Measurements from ENCODE around the gene RSKR.
A peak's percentile ranks its signal among the peaks of the same experiment; 100 is the strongest.
"Not testable (repeated sequence)": the region's sequence is repeated elsewhere in the genome, so short reads cannot be mapped to it uniquely, and the experiment has no call there.

The RSKR gene

DNA sequence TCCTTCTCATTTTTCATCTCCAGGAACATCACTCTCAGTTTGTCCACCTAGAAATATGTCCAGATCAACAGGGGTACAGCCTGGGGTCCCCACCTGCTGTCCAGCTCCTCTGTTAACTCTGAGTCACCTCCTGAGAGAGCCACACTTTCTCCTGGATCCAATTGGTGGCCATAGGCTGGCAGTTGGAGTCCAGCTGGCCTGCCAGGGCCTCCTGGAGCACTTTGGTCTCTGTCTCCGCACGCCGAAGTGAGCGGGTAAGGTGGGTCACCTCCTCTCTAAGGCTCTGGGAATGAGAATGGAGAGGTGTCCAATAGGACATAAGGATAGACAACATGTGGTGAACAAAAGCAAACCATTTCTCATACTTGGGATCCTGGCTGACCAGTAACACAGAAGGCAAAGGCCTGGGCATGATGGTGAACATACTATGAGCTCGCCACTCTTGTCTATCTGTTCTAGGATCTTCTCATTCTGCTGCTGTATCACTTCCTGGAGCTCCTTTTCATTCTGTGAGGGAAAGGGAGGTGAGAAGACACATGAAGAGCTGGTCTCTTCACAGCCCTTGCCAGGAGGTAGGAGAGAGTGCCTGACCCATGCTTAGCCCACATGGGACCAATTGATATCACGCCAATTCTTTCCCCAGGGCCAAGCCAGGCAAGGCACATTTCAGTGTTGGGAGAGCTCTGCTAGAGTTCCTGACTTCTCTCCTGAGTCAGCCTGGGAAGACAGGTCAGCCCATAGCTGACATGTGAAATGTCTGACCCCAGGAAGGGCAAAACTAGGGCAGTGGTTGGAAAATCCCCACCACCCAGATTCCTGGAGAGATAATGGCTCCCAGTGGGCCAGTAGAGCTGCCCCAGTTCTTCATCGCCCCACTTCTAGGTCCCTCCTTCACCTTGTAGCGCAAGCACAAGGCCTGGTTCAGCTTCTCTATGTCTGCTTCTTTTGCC, 35.5 kb downstream of the RSKR start:
- DNase-seq (ENCODE audit: low read depth) = no peak

GRCh38 chr17:28577466-28577824, 36.5 kb downstream of the RSKR start:
- no peak for DNase-seq (ENCODE audit: low read depth)

GRCh38 chr17:28576758-28577465, 37.1 kb downstream of the RSKR start, which contains the start of gene ALDOC:
Gene ALDOC, minus strand, starts transcription at chr17:28576895. Its CDS starts 1,363 bp downstream, at chr17:28575532.
- peak; percentile 93 for DNase-seq (ENCODE audit: low read depth)

DNA sequence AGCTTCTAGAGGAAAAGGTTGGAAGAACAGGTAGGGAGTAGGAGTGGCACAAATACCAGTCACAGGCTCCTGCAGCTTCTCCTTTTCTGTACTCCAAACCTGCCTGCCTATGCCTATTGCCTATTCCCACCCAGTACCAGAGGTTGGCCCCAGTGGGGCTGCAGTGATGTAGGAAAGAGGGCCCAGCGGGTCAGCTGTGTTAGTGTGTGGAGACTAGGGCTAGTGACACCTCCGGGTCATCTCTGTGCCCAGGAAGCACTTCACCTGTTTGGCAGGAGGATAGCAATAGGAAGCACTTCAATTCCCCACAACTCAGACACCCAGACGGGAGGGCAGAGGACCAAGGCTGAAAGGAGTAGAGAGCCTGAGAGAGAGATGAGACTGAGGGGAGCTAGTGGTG, 38.0 kb downstream of the RSKR start:
- DNase-seq (ENCODE audit: low read depth) = not testable (repeated sequence)

DNA sequence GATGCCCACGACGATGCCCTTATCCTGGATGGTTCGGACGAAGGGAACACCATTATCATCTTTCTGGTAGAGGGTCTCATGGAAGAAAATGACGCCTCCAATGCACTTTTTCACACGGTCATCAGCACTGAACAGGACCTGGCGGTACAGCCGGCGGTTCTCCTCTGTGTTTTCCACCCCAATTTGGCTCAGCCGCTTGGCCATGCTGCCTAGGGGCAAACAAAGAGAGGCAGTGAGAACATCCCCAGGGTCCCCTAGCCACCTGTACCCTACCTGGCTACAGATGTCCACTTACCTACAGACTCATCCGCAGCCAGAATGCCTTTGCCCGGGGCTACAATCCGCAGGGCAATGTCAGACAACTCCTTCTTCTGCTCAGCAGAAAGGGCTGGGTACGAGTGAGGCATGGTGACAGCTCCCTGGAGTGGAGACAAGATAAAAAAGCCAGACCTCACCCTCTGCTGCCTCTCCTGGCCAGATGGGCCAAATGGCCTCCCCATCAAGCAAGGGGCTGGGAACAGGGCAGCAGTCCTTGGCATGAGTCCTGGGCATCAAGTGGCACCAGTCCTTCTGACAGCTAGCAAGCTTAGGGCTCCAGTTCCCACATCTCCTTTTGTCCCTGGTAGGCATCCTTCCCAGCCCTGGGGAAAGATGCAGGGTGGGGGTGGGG, 38.7 kb downstream of the RSKR start:
- no peak for DNase-seq (ENCODE audit: low read depth)

DNA sequence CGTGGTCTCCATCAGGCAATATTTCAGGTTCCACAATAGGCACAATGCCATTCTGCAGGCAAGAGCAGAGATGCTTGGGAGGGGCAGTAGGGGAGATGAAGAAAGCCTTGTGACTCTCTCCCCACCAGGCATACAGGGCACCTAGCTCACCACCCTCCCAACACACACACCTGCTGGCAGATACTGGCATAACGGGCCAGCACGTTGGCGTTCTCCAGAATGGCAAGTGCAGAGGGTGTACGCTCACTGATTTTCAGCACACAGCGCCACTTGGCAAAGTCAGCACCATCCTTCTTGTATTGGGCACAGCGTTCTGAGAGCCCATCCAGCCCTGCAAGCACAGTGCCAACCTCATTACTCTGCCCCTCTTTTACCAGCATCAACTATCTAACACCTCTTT, 39.5 kb downstream of the RSKR start:
- DNase-seq (ENCODE audit: low read depth) = no peak

DNA sequence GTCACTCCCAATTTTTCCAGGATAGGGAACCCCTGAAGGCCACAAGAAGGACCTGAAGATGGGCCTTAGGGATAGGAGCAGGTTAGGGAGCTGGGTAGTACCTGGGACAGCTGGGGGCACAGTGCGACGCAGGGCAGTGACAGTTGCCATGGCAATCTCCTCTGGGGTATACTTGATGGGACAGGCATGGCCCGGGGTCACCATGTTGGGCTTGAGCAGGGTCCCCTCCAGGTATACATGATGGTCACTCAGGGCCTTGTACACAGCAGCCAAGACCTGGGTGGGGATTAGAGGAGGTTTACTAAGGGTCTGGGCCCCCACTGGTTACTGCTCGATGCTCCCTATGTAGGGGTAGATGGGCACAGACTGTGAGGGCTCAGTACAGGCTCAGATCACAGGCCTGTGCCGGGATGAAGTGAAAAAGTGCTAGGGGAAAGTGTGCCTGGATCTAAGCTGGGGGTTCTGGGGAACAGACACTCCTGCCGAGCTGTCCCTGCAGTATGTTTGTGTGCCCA, 40.0 kb downstream of the RSKR start:
- DNase-seq (ENCODE audit: low read depth) = no peak

DNA sequence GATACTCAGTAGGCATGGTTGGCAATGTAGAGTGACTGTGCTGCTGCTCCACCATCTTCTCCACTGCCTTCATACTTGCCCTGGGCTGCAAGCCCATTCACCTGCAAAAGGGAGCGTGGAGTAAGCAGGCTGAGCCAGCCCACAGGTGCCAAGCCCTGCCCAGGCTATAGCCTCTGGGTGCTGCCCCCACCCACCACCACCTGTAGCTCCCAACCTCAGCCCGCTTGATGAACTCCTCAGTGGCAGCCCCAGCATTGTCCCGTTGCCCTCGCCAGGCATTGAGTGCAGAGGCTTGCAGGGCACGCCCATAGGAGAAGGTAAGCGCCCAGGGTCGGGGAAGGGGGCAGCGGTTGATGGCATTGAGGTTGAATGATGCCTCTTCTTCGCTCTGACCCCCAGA, 40.5 kb downstream of the RSKR start:
- no peak for DNase-seq (ENCODE audit: low read depth)

GRCh38 chr17:28573040-28573380, 41.0 kb downstream of the RSKR start:
- DNase-seq (ENCODE audit: low read depth) = no peak

- no peak for DNase-seq (ENCODE audit: low read depth)
Measured at GRCh38 chr17:28572259-28573039, 41.5 kb downstream of the RSKR start.

DNA sequence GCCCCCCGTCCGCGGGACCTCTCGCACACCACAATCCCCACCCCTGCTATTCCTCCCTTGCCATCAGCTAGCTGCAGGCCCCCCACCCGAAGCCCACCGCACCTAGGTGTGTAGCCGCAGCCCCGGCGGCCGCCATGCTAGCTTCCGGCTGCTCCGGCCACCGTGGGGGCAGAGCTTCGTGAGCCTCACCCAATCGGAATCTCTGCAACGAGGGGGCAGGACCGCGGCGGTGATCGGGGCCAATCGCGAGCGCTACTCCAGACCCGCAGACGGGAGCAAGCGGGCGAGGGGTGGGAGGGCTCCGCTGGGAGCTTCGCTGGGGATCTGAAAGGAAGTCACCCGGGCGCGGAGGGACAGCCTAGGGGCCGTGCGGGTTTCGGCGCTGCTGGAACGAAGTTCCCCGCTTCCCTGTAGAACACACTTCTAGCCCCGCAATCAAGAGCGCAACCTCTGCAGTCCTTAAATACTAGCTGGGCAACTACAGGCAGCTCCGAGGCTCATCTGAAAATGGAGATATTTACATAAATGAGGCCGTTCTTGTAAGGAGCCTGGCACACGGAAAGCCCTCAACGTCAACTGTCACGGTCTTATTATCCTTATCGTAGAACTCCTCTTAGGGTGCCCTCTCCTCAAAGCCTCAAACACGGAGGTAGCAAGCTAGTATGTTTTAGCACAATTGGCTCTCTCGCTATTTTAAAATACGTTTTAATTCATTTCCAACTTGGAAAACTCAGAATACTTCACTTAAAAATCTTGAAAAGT, 42.4 kb downstream of the RSKR start, which contains the start of gene PIGS:
Gene PIGS (minus strand): TSS at position 164 of the 762 bp plus-strand sequence. CDS start 28 bp downstream, at position 136.
- peak; percentile 93 for DNase-seq (ENCODE audit: low read depth)

DNA sequence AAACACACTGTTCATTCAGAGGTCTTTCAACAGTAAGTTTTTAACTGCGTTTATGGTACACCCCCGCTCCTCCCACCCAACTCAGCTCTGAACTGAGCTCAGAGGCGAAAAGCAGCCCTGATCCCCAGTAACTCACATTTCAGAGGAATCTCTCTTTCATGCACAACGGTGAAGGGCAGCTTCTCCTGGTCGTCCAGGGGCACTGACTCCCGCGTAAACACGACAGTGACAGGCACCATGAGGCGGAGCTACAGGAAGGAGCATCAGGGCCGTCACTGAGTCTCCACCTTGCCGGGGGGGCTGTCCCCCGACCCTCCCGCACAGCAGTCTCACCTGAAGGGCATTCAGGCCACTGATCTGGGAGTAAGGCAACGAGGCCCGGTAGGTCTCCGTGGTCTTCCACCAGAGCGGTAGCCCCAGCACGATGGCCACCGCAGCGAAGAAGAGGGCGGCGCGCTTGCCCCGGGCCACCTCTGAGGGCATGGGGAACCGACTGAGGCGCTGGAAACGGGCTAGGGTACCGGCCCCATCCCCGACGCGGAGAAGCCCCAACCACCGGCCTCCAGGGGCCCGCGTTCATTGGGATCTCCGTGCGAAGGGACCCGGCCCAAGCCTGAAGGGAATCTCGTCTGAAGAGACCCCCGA, 43.1 kb downstream of the RSKR start:
- no peak for DNase-seq (ENCODE audit: low read depth)

- DNase-seq (ENCODE audit: low read depth) = no peak
Measured at GRCh38 chr17:28569446-28569845, 44.5 kb downstream of the RSKR start.

GRCh38 chr17:28567604-28568003, 46.4 kb downstream of the RSKR start:
- DNase-seq (ENCODE audit: low read depth) = no peak

DNA sequence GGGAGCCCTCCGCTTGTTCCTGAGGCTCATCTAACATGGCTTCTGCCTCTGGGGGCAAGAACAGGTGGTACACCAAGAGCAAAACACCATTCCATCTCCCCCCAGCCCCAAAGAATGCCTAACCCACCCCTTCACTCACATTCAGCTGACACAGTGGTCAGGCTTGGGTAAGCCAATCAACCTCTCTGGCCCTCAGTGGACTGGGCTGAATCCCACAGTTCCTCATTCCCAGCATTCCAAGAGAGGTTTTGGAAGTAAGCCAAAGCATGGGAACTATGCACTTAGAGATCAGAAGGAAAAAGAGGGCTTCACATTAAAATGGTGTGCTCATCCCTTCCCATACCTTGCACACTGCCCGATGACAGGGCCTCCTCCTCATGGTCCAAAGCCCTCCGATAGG, 50.5 kb downstream of the RSKR start:
- DNase-seq (ENCODE audit: low read depth) = peak; percentile 72
